HG03571 (cell line): ENCODE measurements around the gene PNCK.
"Not testable (repeated sequence)": the region's sequence is repeated elsewhere in the genome, so short reads cannot be mapped to it uniquely, and the experiment has no call there.

ENCODE experiments used
- ATAC-seq: cut with Tn5 transposase; IDR thresholded peaks from one replicate; pipeline ENCODE4 v1.9.1; 2021; ENCODE audit not compliant: unreplicated experiment

Gene PNCK

GRCh38 chrX:153699210-153699783 is 25.7 kb upstream of the PNCK start:
- not testable (repeated sequence) for ATAC-seq

DNA sequence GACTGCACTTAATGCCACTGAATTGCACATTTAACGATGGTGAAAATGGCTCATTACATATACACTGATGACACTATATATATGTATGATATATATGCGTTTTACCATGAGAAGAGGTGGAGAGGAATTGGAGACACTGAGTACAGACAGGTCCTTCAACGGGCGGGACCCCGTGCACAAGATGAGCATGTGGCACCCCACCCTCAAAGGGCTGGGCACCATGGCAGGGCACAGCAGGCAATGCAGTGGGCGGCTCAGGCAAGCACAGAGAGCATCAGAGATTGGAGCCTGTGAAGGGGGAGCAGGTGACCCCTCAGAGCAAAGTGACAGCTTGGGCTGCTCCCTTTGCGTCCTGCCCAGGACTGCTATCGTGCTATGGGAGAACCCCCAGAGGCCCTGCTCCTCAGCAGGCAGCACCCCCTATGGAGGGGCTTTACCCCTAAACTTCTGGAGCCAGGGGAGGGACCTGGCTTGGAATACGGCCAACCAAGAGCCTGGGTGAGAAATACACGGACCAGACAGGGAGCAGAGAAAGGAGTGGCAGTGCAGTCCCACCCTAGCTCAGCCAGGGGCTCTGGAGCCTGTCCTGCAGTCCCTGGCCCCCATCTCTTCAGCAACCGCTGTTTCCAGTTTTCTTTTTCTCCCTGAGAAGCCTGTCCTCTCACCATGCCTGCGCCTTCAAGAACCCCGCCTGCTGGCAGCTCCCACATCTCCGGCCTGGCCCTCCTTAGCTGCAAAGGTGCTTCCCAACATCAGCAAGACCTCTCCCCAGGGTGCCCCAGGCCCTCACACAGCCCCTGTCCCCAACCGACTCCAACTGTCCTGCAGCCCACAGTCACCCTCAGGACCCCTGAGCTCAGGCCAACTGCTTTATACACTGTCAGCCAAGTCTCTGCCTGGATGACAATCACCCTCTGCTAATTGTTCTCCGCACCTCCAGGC is 24.6 kb upstream of the PNCK start:
- ATAC-seq = no peak

- not testable (repeated sequence) for ATAC-seq
Measured at GRCh38 chrX:153696986-153697722, 23.5 kb upstream of the PNCK start.

GRCh38 chrX:153696538-153696937 is 22.9 kb upstream of the PNCK start:
- ATAC-seq = not testable (repeated sequence)

GRCh38 chrX:153696100-153696499 is 22.5 kb upstream of the PNCK start:
- no peak for ATAC-seq

- ATAC-seq = no peak
Measured at GRCh38 chrX:153694687-153695270, 21.2 kb upstream of the PNCK start.

DNA sequence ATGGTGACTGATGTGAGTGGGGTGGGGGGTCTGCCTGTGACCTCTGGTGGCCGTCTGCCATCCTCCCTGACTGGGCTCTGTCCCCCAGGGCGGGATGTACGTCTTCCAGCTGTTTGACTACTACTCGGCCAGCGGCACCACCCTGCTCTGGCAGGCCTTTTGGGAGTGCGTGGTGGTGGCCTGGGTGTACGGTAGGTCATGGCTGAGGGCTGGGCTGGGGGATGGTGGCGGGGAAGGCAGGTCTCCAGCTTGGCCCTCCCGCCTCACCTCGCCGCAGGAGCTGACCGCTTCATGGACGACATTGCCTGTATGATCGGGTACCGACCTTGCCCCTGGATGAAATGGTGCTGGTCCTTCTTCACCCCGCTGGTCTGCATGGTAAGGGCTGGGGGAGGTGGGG is 20.6 kb upstream of the PNCK start:
- not testable (repeated sequence) for ATAC-seq

DNA sequence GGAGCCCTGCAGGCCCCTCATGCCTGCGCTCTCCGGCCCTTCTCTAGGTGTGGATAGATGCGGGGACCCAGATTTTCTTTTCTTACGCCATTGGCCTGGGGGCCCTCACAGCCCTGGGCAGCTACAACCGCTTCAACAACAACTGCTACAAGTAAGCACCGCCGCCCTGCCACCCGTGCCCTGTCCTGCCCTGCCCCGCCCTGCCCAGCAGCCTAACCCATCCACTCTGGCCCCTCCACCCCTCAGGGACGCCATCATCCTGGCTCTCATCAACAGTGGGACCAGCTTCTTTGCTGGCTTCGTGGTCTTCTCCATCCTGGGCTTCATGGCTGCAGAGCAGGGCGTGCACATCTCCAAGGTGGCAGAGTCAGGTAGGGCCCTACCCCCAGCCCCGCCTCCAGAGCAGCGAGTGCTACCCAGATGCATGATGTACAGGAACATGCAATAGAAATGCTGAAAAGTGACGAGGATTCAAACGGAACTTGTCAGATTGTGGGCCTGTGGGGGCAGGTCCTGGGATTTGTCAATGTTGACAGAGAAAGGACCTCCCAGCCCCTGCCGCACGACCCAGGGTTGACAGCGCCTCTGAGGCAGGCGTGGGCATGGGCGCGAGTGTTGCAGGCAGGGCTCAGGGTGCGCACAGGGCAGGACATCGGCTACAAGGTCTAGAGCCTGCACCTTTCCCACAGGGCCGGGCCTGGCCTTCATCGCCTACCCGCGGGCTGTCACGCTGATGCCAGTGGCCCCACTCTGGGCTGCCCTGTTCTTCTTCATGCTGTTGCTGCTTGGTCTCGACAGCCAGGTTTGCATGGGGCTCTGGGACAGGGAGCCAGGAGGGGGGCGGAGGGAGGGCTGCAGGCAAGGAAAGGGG is 19.8 kb upstream of the PNCK start:
- no peak for ATAC-seq

DNA sequence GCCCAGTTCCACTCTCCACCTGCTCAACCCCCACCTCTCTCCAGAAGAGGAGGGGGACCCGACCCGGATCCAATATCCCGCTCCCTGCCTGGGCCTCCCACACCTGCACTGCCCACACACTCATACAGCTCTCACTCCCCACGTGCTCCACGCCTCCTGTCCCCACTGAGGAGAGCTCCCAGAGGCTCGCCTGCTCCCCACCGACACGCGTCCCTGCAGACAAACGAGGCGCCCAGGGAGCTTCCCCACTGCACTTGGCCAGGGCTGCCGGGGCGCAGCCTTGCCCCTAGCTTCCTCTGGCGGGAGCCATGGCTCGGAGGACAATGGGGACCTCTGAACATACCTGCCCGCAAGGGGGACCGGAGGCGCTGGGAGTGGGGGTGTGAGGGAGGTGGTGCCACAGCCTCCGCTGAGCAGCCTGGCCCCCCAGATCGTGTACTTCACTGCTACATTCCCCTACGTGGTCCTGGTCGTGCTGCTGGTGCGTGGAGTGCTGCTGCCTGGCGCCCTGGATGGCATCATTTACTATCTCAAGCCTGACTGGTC is 19.1 kb upstream of the PNCK start:
- no peak for ATAC-seq

DNA sequence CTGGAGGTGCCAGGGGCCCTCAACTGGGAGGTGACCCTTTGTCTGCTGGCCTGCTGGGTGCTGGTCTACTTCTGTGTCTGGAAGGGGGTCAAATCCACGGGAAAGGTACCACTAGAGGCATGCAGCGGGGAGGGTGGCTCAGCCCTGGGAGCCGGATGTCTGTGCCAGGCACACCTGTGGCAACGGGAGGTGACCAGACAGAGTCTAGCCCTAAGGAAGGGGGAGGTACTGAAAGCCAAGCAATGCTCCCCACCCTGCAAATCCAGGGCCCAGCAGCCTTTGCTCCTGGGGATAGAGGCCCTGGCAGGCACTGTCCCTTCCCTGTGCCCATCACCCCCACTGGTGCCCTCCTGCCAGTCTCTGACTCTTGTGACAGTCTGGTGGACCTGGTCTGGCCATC is 18.4 kb upstream of the PNCK start:
- ATAC-seq = no peak

GRCh38 chrX:153691032-153691827 is 17.6 kb upstream of the PNCK start:
- not testable (repeated sequence) for ATAC-seq

- no peak for ATAC-seq
Measured at GRCh38 chrX:153690466-153690865, 16.9 kb upstream of the PNCK start.

GRCh38 chrX:153689654-153690465 is 16.2 kb upstream of the PNCK start:
- ATAC-seq = no peak

GRCh38 chrX:153688911-153689590 is 15.4 kb upstream of the PNCK start:
- no peak for ATAC-seq

- no peak for ATAC-seq
Measured at GRCh38 chrX:153688506-153688905, 14.9 kb upstream of the PNCK start.

DNA sequence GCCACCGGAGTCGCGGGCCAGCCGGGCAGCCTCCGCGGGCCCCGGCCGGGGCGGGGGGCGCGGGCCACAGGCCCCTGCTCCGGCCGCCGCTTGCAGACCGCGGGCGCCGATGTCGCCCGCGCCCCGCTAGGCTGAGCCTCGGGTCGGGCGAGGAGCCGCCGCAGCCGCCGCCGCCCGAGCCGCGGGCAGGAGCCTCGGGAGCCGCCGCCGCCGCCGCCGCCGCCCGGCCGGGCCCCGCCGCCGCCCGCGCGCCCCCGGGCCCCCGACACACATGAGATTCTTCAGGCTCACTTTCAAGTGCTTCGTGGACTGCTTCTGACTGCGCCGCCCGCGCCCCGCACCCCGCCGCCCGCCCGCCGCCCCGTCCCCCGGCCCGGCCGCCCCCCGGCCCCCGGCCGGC is 14.5 kb upstream of the PNCK start:
- ATAC-seq = no peak

DNA sequence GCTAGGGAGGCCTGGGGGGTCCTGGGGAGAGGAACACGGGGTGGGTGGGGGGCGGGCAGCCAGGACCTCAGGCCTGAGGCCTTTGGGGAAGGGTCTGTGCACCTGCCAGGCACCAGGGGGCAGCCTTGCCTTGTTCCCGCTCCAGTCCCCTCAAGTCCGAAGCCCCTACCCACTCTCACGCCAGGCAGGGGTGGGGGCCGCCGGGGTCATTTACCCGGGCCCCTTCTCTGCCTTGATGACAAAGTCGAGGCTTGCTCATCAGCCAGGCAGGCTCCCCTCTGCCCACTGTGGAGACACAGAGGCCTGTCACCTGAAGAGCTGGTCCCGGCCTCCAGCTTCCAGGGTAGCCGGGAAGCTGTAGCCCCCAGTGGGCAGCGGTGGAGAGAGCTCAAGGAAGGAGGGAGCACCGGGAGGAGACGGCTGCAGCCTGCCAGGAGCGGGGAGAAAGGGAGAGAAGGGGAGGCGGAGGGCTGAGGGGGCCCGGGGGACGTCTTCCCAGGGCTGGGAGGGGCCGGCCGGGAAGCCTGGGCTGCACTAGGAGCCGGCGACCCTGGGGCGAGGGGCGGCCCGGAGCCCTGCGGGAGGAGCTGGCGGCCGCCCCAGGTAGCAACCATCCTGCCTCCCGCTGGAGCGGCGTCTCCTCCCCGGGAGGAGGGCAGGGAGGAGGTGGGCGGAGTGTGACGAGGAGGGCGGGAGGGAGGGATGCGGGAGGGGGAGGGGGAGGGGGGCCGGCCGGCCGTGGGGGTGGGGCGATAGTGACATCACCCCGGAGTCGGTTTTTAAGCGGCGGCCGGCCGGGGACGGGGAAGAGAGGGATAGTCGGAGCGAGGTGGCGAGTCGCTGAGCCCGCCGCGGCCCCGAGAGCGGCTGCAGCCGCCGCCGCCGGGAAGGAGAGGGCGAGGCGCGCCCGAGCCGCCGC is 13.8 kb upstream of the PNCK start, which contains the start of gene SLC6A8:
TSS of gene SLC6A8 (plus strand) at position 806 of the 919 bp plus-strand sequence. CDS start 649 bp downstream, outside the sequence.
- ATAC-seq = no peak
